Neural cell (in vitro differentiated cells): ENCODE results near the gene ACP4. TPM values are rescaled to one million over a fixed set of nuclear protein-coding genes. Genes with fewer than 3 reads are reported as not detected.
"Not testable (repeated sequence)": the region's sequence is repeated elsewhere in the genome, so short reads cannot be mapped to it uniquely, and the experiment has no call there.

Experiments
- H2AFZ ChIP-seq: fragments of 200-600, 300-800 bp; sonication (generic), shearing (Covaris generic); 2 replicates; pipeline ENCODE4 v1.6.0; 2014; ENCODE audit warnings: low read depth, mild to moderate bottlenecking, antibody characterized with exemption, low read length, moderate library complexity
- H3F3A ChIP-seq: fragments of 200-600 bp; shearing (Covaris generic); 2 replicates; pipeline ENCODE4 v1.6.1; 2016; ENCODE audit warnings: mild to moderate bottlenecking, moderate library complexity, mixed read lengths, antibody characterized with exemption, low read length; ENCODE audit not compliant: insufficient read depth, poor library complexity, severe bottlenecking
- H3K27ac ChIP-seq: fragments of 200-600, 300-800 bp; sonication (generic), shearing (Covaris generic); 2 replicates; pipeline ENCODE4 v1.5.1; 2014; ENCODE audit warnings: mild to moderate bottlenecking, low read length, moderate library complexity
- H3K27me3 ChIP-seq: fragments of 300-800, 200-600 bp; sonication (generic), shearing (Covaris generic); 2 replicates; pipeline ENCODE4 v1.6.0; 2014; ENCODE audit warnings: mild to moderate bottlenecking, low read depth, low read length, moderate library complexity; ENCODE audit not compliant: insufficient read depth
- H3K36me3 ChIP-seq: fragments of 300-800, 200-600 bp; sonication (generic), shearing (Covaris generic); 2 replicates; pipeline ENCODE4 v1.5.1; 2014; ENCODE audit warnings: mild to moderate bottlenecking, antibody characterized with exemption, low read length, moderate library complexity; ENCODE audit not compliant: insufficient read depth
- H3K4me2 ChIP-seq: fragments of 300-800, 200-600 bp; sonication (generic), shearing (Covaris generic); 2 replicates; pipeline ENCODE4 v1.6.0; 2014; ENCODE audit warnings: mild to moderate bottlenecking, low read length
- H3K4me3 ChIP-seq: fragments of 300-800, 200-600 bp; sonication (generic), shearing (Covaris generic); 2 replicates; pipeline ENCODE4 v1.5.1; 2014; ENCODE audit warnings: mild to moderate bottlenecking, low read length, moderate library complexity
- H3K79me2 ChIP-seq: fragments of 200-600 bp; shearing (Covaris generic); replicated peaks from 2 replicates; pipeline ENCODE4 v1.6.0; 2014; ENCODE audit warnings: mild to moderate bottlenecking, low read length, moderate library complexity; ENCODE audit not compliant: insufficient read depth
- H3K9ac ChIP-seq: fragments of 300-800, 200-600 bp; sonication (generic), shearing (Covaris generic); 2 replicates; pipeline ENCODE4 v1.6.1; 2016; ENCODE audit warnings: mild to moderate bottlenecking, low read length, mixed read lengths
- H3K9me2 ChIP-seq: fragments of 200-600 bp; shearing (Covaris generic); 2 replicates; pipeline ENCODE4 v1.6.1; 2016; ENCODE audit warnings: mild to moderate bottlenecking, low read length, mixed read lengths; ENCODE audit not compliant: insufficient read depth
- H3K9me3 ChIP-seq: fragments of 200-600, 300-800 bp; sonication (generic), shearing (Covaris generic); 2 replicates; pipeline ENCODE4 v1.6.1; 2016; ENCODE audit warnings: mild to moderate bottlenecking, mixed run types, low read length, moderate library complexity, mixed read lengths
- H4K20me1 ChIP-seq: fragments of 200-600 bp; shearing (Covaris generic); 2 replicates; pipeline ENCODE4 v1.6.1; 2016; ENCODE audit warnings: mild to moderate bottlenecking, mixed run types; ENCODE audit not compliant: insufficient read depth
- EP300 ChIP-seq: fragments of 450-650 bp; conservative IDR thresholded peaks from 2 replicates; pipeline ENCODE4 v1.6.1; 2014; ENCODE audit warnings: antibody characterized with exemption, mild to moderate bottlenecking, moderate library complexity; ENCODE audit not compliant: poor library complexity, severe bottlenecking
- EZH2 ChIP-seq: fragments of 200-600, 300-800 bp; shearing (Covaris generic), sonication (generic); IDR thresholded peaks from 2 replicates; pipeline ENCODE4 v1.6.1; 2014; ENCODE audit warnings: antibody characterized with exemption, low read length, borderline replicate concordance, mild to moderate bottlenecking; ENCODE audit not compliant: insufficient read depth, poor library complexity, severe bottlenecking
- MXI1 ChIP-seq: fragments of 450-650 bp; conservative IDR thresholded peaks from 2 replicates; pipeline ENCODE4 v1.6.1; 2014; ENCODE audit warnings: antibody characterized with exemption, mild to moderate bottlenecking; ENCODE audit not compliant: poor library complexity, severe bottlenecking
- POLR2AphosphoS5 ChIP-seq: IDR thresholded peaks from 2 replicates; pipeline ENCODE4 v1.6.1; 2012
- RAD21 ChIP-seq: fragments of 450-650 bp; conservative IDR thresholded peaks from 2 replicates; pipeline ENCODE4 v1.6.1; 2014; ENCODE audit warnings: antibody characterized with exemption, mild to moderate bottlenecking, moderate library complexity
- SMC3 ChIP-seq: fragments of 450-650 bp; conservative IDR thresholded peaks from 2 replicates; pipeline ENCODE4 v1.6.1; 2014; ENCODE audit warnings: antibody characterized with exemption, mild to moderate bottlenecking, moderate library complexity; ENCODE audit not compliant: poor library complexity
- TAF1 ChIP-seq: IDR thresholded peaks from 2 replicates; pipeline ENCODE4 v1.6.1; 2012; ENCODE audit warnings: low read depth
- polyA plus RNA-seq: library from polyadenylated mRNA; depleted of rRNA; stranded (reverse); fragments of >200 nt; gene quantifications from 2 replicates; pipeline ENCODE4 v1.2.3, GENCODE V29; 2014
- TF ChIP-seq, protein P1 (sequence below): IDR thresholded peaks from 2 replicates; pipeline ENCODE4 v1.6.1; 2012; ENCODE audit warnings: borderline replicate concordance
- TF ChIP-seq, protein P2 (sequence below): fragments of 450-650 bp; IDR thresholded peaks from 2 replicates; pipeline ENCODE4 v1.5.1; 2014; ENCODE audit warnings: antibody characterized with exemption, mild to moderate bottlenecking, moderate library complexity; ENCODE audit not compliant: poor library complexity, severe bottlenecking

The ACP4 gene
- polyA plus RNA-seq, 1 donor from 2014 or later = not detected

DNA sequence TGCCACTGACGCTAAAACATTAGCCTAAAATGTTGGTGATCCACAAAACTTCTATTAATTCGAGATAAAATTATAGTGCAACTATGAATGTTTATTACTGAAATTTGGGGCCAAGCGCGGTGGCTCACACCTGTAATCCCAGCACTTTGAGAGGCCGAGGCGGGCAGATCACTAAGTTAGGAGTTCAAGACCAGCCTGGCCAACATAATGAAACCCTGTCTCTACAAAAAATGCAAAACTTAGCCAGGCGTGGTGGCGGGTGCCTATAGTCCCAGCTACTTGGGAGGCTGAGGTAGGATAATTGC, 6.4 kb upstream of the ACP4 start:
- H3K9me2 ChIP-seq, H3F3A ChIP-seq, H3K27ac ChIP-seq, H3K9me3 ChIP-seq, H3K9ac ChIP-seq, H3K4me3 ChIP-seq, H3K27me3 ChIP-seq, H3K36me3 ChIP-seq, H3K79me2 ChIP-seq, H3K4me2 ChIP-seq, H4K20me1 ChIP-seq, H2AFZ ChIP-seq: not testable (repeated sequence)
- peak; percentile 14 for TF ChIP-seq SMC3

- Histone ChIP-seq H3F3A (no peaks in the 10 kb centered on the region), H3K27me3 (no peaks in the 10 kb centered on the region), H2AFZ (no peak overlapping the region), H3K79me2 (no peaks in the 10 kb centered on the region), H4K20me1 (no peaks in the 10 kb centered on the region), H3K4me3 (no peak overlapping the region), H3K9me3 (no peaks in the 10 kb centered on the region), H3K4me2 (no peak overlapping the region), H3K36me3 (no peaks in the 10 kb centered on the region), H3K9ac (no peak overlapping the region), H3K27ac (no peak overlapping the region), H3K9me2 (no peaks in the 10 kb centered on the region)
- TF ChIP-seq MXI1 = no peak
- no peak for TF ChIP-seq RAD21
- TF ChIP-seq EZH2 = no peak
- TF ChIP-seq EP300 = no peak
- TF ChIP-seq, protein P1, sequence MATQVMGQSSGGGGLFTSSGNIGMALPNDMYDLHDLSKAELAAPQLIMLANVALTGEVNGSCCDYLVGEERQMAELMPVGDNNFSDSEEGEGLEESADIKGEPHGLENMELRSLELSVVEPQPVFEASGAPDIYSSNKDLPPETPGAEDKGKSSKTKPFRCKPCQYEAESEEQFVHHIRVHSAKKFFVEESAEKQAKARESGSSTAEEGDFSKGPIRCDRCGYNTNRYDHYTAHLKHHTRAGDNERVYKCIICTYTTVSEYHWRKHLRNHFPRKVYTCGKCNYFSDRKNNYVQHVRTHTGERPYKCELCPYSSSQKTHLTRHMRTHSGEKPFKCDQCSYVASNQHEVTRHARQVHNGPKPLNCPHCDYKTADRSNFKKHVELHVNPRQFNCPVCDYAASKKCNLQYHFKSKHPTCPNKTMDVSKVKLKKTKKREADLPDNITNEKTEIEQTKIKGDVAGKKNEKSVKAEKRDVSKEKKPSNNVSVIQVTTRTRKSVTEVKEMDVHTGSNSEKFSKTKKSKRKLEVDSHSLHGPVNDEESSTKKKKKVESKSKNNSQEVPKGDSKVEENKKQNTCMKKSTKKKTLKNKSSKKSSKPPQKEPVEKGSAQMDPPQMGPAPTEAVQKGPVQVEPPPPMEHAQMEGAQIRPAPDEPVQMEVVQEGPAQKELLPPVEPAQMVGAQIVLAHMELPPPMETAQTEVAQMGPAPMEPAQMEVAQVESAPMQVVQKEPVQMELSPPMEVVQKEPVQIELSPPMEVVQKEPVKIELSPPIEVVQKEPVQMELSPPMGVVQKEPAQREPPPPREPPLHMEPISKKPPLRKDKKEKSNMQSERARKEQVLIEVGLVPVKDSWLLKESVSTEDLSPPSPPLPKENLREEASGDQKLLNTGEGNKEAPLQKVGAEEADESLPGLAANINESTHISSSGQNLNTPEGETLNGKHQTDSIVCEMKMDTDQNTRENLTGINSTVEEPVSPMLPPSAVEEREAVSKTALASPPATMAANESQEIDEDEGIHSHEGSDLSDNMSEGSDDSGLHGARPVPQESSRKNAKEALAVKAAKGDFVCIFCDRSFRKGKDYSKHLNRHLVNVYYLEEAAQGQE = no peak
- TF ChIP-seq SMC3 = no peak
- TF ChIP-seq POLR2AphosphoS5 = no peak
These were observed 5.5 kb upstream of the ACP4 start for GRCh38 chr19:50784710-50785109.

- Histone ChIP-seq H3K27ac (no peak overlapping the region), H3K9me3 (no peaks in the 10 kb centered on the region), H3K27me3 (no peaks in the 10 kb centered on the region), H3F3A (no peaks in the 10 kb centered on the region), H3K4me2 (no peak overlapping the region), H3K9ac (no peak overlapping the region), H2AFZ (no peak overlapping the region), H3K9me2 (no peaks in the 10 kb centered on the region), H4K20me1 (no peaks in the 10 kb centered on the region), H3K4me3 (no peak overlapping the region), H3K36me3 (no peaks in the 10 kb centered on the region), H3K79me2 (no peaks in the 10 kb centered on the region)
- TF ChIP-seq TAF1 (no peak), MXI1 (no peak), SMC3 (no peak), EP300 (no peak), RAD21 (no peak), EZH2 (no peak), POLR2AphosphoS5 (no peak)
- TF ChIP-seq, protein P1 = no peak
- TF ChIP-seq, protein P2, sequence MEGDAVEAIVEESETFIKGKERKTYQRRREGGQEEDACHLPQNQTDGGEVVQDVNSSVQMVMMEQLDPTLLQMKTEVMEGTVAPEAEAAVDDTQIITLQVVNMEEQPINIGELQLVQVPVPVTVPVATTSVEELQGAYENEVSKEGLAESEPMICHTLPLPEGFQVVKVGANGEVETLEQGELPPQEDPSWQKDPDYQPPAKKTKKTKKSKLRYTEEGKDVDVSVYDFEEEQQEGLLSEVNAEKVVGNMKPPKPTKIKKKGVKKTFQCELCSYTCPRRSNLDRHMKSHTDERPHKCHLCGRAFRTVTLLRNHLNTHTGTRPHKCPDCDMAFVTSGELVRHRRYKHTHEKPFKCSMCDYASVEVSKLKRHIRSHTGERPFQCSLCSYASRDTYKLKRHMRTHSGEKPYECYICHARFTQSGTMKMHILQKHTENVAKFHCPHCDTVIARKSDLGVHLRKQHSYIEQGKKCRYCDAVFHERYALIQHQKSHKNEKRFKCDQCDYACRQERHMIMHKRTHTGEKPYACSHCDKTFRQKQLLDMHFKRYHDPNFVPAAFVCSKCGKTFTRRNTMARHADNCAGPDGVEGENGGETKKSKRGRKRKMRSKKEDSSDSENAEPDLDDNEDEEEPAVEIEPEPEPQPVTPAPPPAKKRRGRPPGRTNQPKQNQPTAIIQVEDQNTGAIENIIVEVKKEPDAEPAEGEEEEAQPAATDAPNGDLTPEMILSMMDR = no peak
These were observed 4.9 kb upstream of the ACP4 start for GRCh38 chr19:50785329-50785728.
